Anterior cingulate cortex (tissue), 58 donors: Measurements from ENCODE around the gene SLC35D3.
"Not testable (repeated sequence)": the region's sequence is repeated elsewhere in the genome, so short reads cannot be mapped to it uniquely, and the experiment has no call there.

Source experiments
- DNase-seq, 58 donors: peaks; one replicate each; lab custom pipeline; 2025; lab: John Stamatoyannopoulos, UW

SLC35D3 gene

DNA sequence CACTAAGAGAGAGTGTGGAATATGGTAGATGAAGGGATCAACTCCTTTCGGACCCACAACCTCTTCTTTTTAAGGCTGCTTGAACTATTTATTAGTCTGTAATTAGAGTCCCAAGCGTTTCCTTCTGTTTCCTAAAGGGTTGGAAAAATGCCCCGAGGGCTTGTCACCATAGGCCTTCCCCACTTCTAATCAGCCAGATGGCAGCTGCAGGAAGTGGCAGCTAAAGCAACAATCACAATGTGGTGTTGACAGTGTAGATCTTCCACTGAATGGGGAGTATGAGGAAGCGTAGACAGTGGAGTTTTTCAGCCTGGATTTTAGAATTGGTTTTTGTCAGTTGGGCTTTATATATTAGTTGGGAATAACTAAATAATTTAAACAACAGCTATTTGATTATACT lies 40.6 kb downstream of the SLC35D3 start:
- DNase-seq = peak in 2 of 58 donors; percentile 2 to 3

- DNase-seq = no peak
These were observed 41.2 kb downstream of the SLC35D3 start for GRCh38 chr6:136963259-136963658.

- no peak for DNase-seq
These were observed 42.3 kb downstream of the SLC35D3 start for GRCh38 chr6:136964398-136964797.

DNA sequence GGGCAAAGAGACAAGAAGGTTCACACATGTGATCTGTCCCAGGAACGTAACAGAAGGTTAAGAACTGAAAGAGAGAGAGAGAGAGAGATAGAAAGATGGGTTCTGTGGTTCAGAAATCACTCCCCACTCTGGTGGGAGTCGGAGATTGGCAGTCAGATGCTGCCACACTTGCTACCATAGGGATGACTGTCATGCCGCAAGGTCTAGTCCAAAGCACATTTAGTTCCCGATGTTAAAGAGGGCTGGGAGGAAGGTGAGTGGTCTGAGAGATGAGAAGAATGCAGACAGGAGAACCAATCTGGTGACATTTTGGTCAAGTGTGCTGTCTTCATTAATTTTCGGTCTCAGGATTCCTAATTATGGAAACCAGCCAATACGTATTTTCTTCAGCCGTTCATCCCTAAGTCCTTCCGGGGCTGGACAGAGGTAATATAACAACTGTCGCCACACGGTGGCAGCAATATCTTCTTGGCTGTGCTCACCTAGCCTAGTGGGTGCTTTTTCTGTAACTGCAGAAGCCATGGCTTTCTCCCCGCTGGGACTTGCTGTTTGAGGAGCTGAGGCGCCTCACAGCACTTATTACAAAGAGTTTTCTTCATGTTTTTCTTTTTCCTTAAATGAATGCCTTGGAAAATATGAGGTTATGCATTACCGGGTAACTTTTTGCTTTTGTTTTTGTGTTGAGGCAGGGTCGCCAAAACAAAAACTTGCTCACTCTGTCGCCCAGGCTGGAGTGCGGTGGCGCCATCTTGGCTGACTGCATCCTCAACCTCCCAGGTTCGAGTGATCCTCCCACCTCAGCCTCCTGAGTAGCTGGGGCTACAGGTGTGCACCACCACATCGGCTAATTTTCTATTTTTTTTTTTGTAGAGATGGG lies 46.0 kb downstream of the SLC35D3 start:
- DNase-seq = peak in 42 of 58 donors; percentile 10 to 72 (median 26)

DNA sequence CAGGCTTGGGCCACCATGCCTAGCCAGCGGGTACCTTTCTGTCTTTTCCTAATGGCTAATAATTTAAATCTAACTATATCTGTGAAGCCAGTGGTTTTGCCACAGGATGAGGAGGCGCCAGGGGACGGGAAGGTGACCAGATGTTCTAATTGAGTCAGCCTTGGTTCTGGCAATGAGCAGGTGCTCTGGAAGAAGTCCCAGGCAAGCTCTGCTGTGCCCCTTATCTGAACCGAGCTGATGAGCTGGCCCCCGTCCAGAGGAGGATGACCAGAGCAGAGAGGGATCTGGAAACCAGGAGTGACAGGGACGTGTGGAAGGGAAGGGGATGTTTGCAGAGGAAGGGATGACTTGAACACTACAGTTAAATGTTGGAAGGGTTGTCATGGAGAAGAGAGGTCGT lies 46.7 kb downstream of the SLC35D3 start:
- no peak for DNase-seq

DNA sequence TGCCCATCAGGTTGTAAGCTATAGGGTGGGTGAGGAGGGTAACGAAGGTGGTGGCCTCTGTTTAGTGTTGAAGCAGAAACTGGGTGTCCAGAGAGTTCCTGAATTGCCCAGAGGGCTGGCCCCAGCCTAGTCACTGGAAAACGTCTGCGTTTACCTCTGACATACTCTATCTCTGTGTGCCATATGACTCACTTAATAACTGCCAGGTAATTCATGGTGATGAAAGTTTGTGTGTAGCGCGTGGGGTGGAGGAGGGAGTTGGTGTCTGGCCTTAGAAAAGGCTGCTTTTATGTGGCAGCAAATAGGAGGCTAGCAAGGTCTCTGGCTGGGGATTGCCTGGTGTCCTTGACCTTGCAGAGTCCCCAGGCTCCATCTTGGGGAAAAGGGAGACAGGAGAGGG lies 47.3 kb downstream of the SLC35D3 start:
- DNase-seq = no peak

- no peak for DNase-seq
These were observed 47.8 kb downstream of the SLC35D3 start for GRCh38 chr6:136969930-136970329.

GRCh38 chr6:136971609-136972008 lies 49.5 kb downstream of the SLC35D3 start:
- DNase-seq = no peak

GRCh38 chr6:136973781-136974180 lies 51.7 kb downstream of the SLC35D3 start:
- DNase-seq = not testable (repeated sequence)
